Measurements from ENCODE around the gene TULP3.

TULP3 gene

GRCh38 chr12:2902272-2902880 lies 11.7 kb downstream of the TULP3 start:
- Histone ChIP-seq H3K4me1 (ENCODE audit: insufficient read depth, low read length) (no peaks in the 10 kb centered on the region), H3K27ac (ENCODE audit: low read length) (no peak overlapping the region), H3K9me3 (ENCODE audit: insufficient read depth, low read depth, low read length) (no peaks in the 10 kb centered on the region), H3K9ac (ENCODE audit: low read depth, low read length) (no peak overlapping the region), H3K4me3 (ENCODE audit: low read length) (no peak overlapping the region), H3K36me3 (ENCODE audit: insufficient read depth, low read depth, low read length) (no peaks in the 10 kb centered on the region), H3K27me3 (ENCODE audit: insufficient read depth, low read length) (no peaks in the 10 kb centered on the region)

- Histone ChIP-seq H3K4me1 (ENCODE audit: insufficient read depth, low read length) (peaks cover 4% of the 10 kb centered on the region), H3K4me3 (ENCODE audit: low read length) (no peak overlapping the region), H3K9me3 (ENCODE audit: insufficient read depth, low read depth, low read length) (no peaks in the 10 kb centered on the region), H3K27ac (ENCODE audit: low read length) (no peak overlapping the region), H3K36me3 (ENCODE audit: insufficient read depth, low read depth, low read length) (no peaks in the 10 kb centered on the region), H3K27me3 (ENCODE audit: insufficient read depth, low read length) (no peaks in the 10 kb centered on the region), H3K9ac (ENCODE audit: low read depth, low read length) (no peak overlapping the region)
Observed at GRCh38 chr12:2904260-2904659, 13.6 kb downstream of the TULP3 start.

- Histone ChIP-seq H3K4me3 (ENCODE audit: low read length) (no peak overlapping the region), H3K27ac (ENCODE audit: low read length) (peak overlapping the region; percentile 0), H3K27me3 (ENCODE audit: insufficient read depth, low read length) (no peaks in the 10 kb centered on the region), H3K9me3 (ENCODE audit: insufficient read depth, low read depth, low read length) (no peaks in the 10 kb centered on the region), H3K36me3 (ENCODE audit: insufficient read depth, low read depth, low read length) (peaks cover 18% of the 10 kb centered on the region), H3K4me1 (ENCODE audit: insufficient read depth, low read length) (peaks cover 23% of the 10 kb centered on the region), H3K9ac (ENCODE audit: low read depth, low read length) (peak overlapping the region; percentile 18; the same call in 1 of the 2 replicates)
Observed at GRCh38 chr12:2912216-2912575, 21.5 kb downstream of the TULP3 start.

GRCh38 chr12:2919249-2919648 lies 28.6 kb downstream of the TULP3 start:
- Histone ChIP-seq H3K27me3 (ENCODE audit: insufficient read depth, low read length) (no peaks in the 10 kb centered on the region), H3K36me3 (ENCODE audit: insufficient read depth, low read depth, low read length) (peaks cover 24% of the 10 kb centered on the region), H3K27ac (ENCODE audit: low read length) (no peak overlapping the region), H3K4me3 (ENCODE audit: low read length) (no peak overlapping the region), H3K4me1 (ENCODE audit: insufficient read depth, low read length) (peaks cover 6% of the 10 kb centered on the region; the same call in 1 of the 2 replicates), H3K9ac (ENCODE audit: low read depth, low read length) (no peak overlapping the region), H3K9me3 (ENCODE audit: insufficient read depth, low read depth, low read length) (no peaks in the 10 kb centered on the region)

GRCh38 chr12:2922329-2922728 lies 31.6 kb downstream of the TULP3 start:
- Histone ChIP-seq H3K27me3 (ENCODE audit: insufficient read depth, low read length) (no peaks in the 10 kb centered on the region), H3K4me3 (ENCODE audit: low read length) (0 out of 2 replicates have a peak overlapping the region, but pooled peaks have one; percentile 5), H3K27ac (ENCODE audit: low read length) (no peak overlapping the region), H3K9ac (ENCODE audit: low read depth, low read length) (peak overlapping the region; percentile 18; the same call in 1 of the 2 replicates), H3K36me3 (ENCODE audit: insufficient read depth, low read depth, low read length) (peaks cover 20% of the 10 kb centered on the region), H3K4me1 (ENCODE audit: insufficient read depth, low read length) (peaks cover 6% of the 10 kb centered on the region; the same call in 1 of the 2 replicates), H3K9me3 (ENCODE audit: insufficient read depth, low read depth, low read length) (no peaks in the 10 kb centered on the region)

GRCh38 chr12:2923057-2923456 lies 32.4 kb downstream of the TULP3 start:
- Histone ChIP-seq H3K4me3 (ENCODE audit: low read length) (no peak overlapping the region), H3K27me3 (ENCODE audit: insufficient read depth, low read length) (no peaks in the 10 kb centered on the region), H3K36me3 (ENCODE audit: insufficient read depth, low read depth, low read length) (peaks cover 20% of the 10 kb centered on the region), H3K4me1 (ENCODE audit: insufficient read depth, low read length) (peaks cover 6% of the 10 kb centered on the region; the same call in 1 of the 2 replicates), H3K9me3 (ENCODE audit: insufficient read depth, low read depth, low read length) (no peaks in the 10 kb centered on the region), H3K9ac (ENCODE audit: low read depth, low read length) (no peak overlapping the region), H3K27ac (ENCODE audit: low read length) (no peak overlapping the region)

GRCh38 chr12:2924019-2924418 lies 33.3 kb downstream of the TULP3 start:
- Histone ChIP-seq H3K36me3 (ENCODE audit: insufficient read depth, low read depth, low read length) (peaks cover 20% of the 10 kb centered on the region), H3K9me3 (ENCODE audit: insufficient read depth, low read depth, low read length) (no peaks in the 10 kb centered on the region), H3K4me1 (ENCODE audit: insufficient read depth, low read length) (peaks cover 6% of the 10 kb centered on the region; the same call in 1 of the 2 replicates), H3K9ac (ENCODE audit: low read depth, low read length) (no peak overlapping the region), H3K4me3 (ENCODE audit: low read length) (no peak overlapping the region), H3K27ac (ENCODE audit: low read length) (no peak overlapping the region), H3K27me3 (ENCODE audit: insufficient read depth, low read length) (no peaks in the 10 kb centered on the region)

GRCh38 chr12:2925322-2925995 lies 34.8 kb downstream of the TULP3 start:
- H3K27ac ChIP-seq (ENCODE audit: low read length), result no peak overlapping the region
- peaks cover 20% of the 10 kb centered on the region for H3K36me3 ChIP-seq (ENCODE audit: insufficient read depth, low read depth, low read length)
- no peak overlapping the region for H3K4me3 ChIP-seq (ENCODE audit: low read length)
- H3K9ac ChIP-seq (ENCODE audit: low read depth, low read length), result no peak overlapping the region
- no peaks in the 10 kb centered on the region for H3K27me3 ChIP-seq (ENCODE audit: insufficient read depth, low read length)
- peaks cover 6% of the 10 kb centered on the region; the same call in 1 of the 2 replicates for H3K4me1 ChIP-seq (ENCODE audit: insufficient read depth, low read length)
- H3K9me3 ChIP-seq (ENCODE audit: insufficient read depth, low read depth, low read length), result no peaks in the 10 kb centered on the region

- Histone ChIP-seq H3K36me3 (ENCODE audit: insufficient read depth, low read depth, low read length) (peaks cover 49% of the 10 kb centered on the region), H3K9me3 (ENCODE audit: insufficient read depth, low read depth, low read length) (no peaks in the 10 kb centered on the region), H3K4me3 (ENCODE audit: low read length) (no peak overlapping the region), H3K9ac (ENCODE audit: low read depth, low read length) (no peak overlapping the region), H3K27ac (ENCODE audit: low read length) (no peak overlapping the region), H3K27me3 (ENCODE audit: insufficient read depth, low read length) (no peaks in the 10 kb centered on the region), H3K4me1 (ENCODE audit: insufficient read depth, low read length) (no peaks in the 10 kb centered on the region)
Observed at GRCh38 chr12:2930865-2931264, 40.2 kb downstream of the TULP3 start.

- Histone ChIP-seq H3K4me1 (ENCODE audit: insufficient read depth, low read length) (no peaks in the 10 kb centered on the region), H3K27me3 (ENCODE audit: insufficient read depth, low read length) (no peaks in the 10 kb centered on the region), H3K36me3 (ENCODE audit: insufficient read depth, low read depth, low read length) (peaks cover 60% of the 10 kb centered on the region), H3K9ac (ENCODE audit: low read depth, low read length) (no peak overlapping the region), H3K27ac (ENCODE audit: low read length) (no peak overlapping the region), H3K4me3 (ENCODE audit: low read length) (no peak overlapping the region), H3K9me3 (ENCODE audit: insufficient read depth, low read depth, low read length) (no peaks in the 10 kb centered on the region)
Observed at GRCh38 chr12:2933586-2933985, 42.9 kb downstream of the TULP3 start.

GRCh38 chr12:2934371-2934770 lies 43.7 kb downstream of the TULP3 start:
- Histone ChIP-seq H3K9me3 (ENCODE audit: insufficient read depth, low read depth, low read length) (no peaks in the 10 kb centered on the region), H3K36me3 (ENCODE audit: insufficient read depth, low read depth, low read length) (peaks cover 68% of the 10 kb centered on the region), H3K27me3 (ENCODE audit: insufficient read depth, low read length) (no peaks in the 10 kb centered on the region), H3K4me3 (ENCODE audit: low read length) (no peak overlapping the region), H3K27ac (ENCODE audit: low read length) (no peak overlapping the region), H3K4me1 (ENCODE audit: insufficient read depth, low read length) (no peaks in the 10 kb centered on the region), H3K9ac (ENCODE audit: low read depth, low read length) (no peak overlapping the region)

- no peaks in the 10 kb centered on the region for H3K4me1 ChIP-seq (ENCODE audit: insufficient read depth, low read length)
- H3K36me3 ChIP-seq (ENCODE audit: insufficient read depth, low read depth, low read length), result peaks cover 75% of the 10 kb centered on the region
- no peak overlapping the region for H3K27ac ChIP-seq (ENCODE audit: low read length)
- H3K9ac ChIP-seq (ENCODE audit: low read depth, low read length), result no peak overlapping the region
- no peaks in the 10 kb centered on the region for H3K9me3 ChIP-seq (ENCODE audit: insufficient read depth, low read depth, low read length)
- no peak overlapping the region for H3K4me3 ChIP-seq (ENCODE audit: low read length)
- H3K27me3 ChIP-seq (ENCODE audit: insufficient read depth, low read length), result no peaks in the 10 kb centered on the region
Observed at GRCh38 chr12:2936301-2936700, 45.6 kb downstream of the TULP3 start.
